Measurements from ENCODE around the gene SLC35F4. TPM values are rescaled to one million over a fixed set of nuclear protein-coding genes. Genes with fewer than 3 reads are reported as not detected.

The SLC35F4 gene
- total RNA-seq, 4 donors from 2014 or later, result not detected

GRCh38 chr14:57851354-57851753, 14.5 kb downstream of the SLC35F4 start:
- peaks cover 3% of the 10 kb centered on the region for H3K4me1 ChIP-seq
- no peak for DNase-seq (ENCODE audit: low spot score in 2 of 2)
- H3K4me3 ChIP-seq, result no peak overlapping the region
- H3K36me3 ChIP-seq, result no peaks in the 10 kb centered on the region
- no peaks in the 10 kb centered on the region for H3K9me3 ChIP-seq
- H3K27me3 ChIP-seq, result no peaks in the 10 kb centered on the region
- H3K27ac ChIP-seq, result no peak overlapping the region
- TF ChIP-seq CTCF (IDR thresholded peaks at IDR 0.05) (no peak), POLR2A (IDR thresholded peaks at IDR 0.05) (no peak), POLR2AphosphoS5 (IDR thresholded peaks at IDR 0.05) (no peak), EP300 (IDR thresholded peaks at IDR 0.05) (no peak)

- no peaks in the 10 kb centered on the region for H3K27me3 ChIP-seq
- TF ChIP-seq POLR2A (IDR thresholded peaks at IDR 0.05) (no peak), POLR2AphosphoS5 (IDR thresholded peaks at IDR 0.05) (no peak), CTCF (IDR thresholded peaks at IDR 0.05) (no peak), EP300 (IDR thresholded peaks at IDR 0.05) (no peak)
- H3K4me1 ChIP-seq, result peaks cover 3% of the 10 kb centered on the region
- H3K36me3 ChIP-seq, result no peaks in the 10 kb centered on the region
- H3K4me3 ChIP-seq, result no peak overlapping the region
- no peaks in the 10 kb centered on the region for H3K9me3 ChIP-seq
- no peak for DNase-seq (ENCODE audit: low spot score in 2 of 2)
- H3K27ac ChIP-seq, result no peak overlapping the region
- 86% methylated on average over 3 of the region's 3 CpGs for WGBS
Observed at GRCh38 chr14:57848786-57849185, 17.1 kb downstream of the SLC35F4 start.

GRCh38 chr14:57848353-57848752, 17.5 kb downstream of the SLC35F4 start:
- H3K36me3 ChIP-seq, result no peaks in the 10 kb centered on the region
- WGBS, result 81% methylated on average over 4 of the region's 4 CpGs
- no peaks in the 10 kb centered on the region for H3K27me3 ChIP-seq
- TF ChIP-seq POLR2A (IDR thresholded peaks at IDR 0.05), result no peak
- TF ChIP-seq CTCF (IDR thresholded peaks at IDR 0.05), result no peak
- no peak for DNase-seq (ENCODE audit: low spot score in 2 of 2)
- no peaks in the 10 kb centered on the region for H3K9me3 ChIP-seq
- H3K4me1 ChIP-seq, result peaks cover 3% of the 10 kb centered on the region
- H3K4me3 ChIP-seq, result no peak overlapping the region
- no peak overlapping the region for H3K27ac ChIP-seq

GRCh38 chr14:57847706-57848105, 18.2 kb downstream of the SLC35F4 start:
- H3K27ac ChIP-seq, result no peak overlapping the region
- no peaks in the 10 kb centered on the region for H3K36me3 ChIP-seq
- TF ChIP-seq POLR2AphosphoS5 (IDR thresholded peaks at IDR 0.05) (no peak), POLR2A (IDR thresholded peaks at IDR 0.05) (no peak), EP300 (IDR thresholded peaks at IDR 0.05) (no peak), CTCF (IDR thresholded peaks at IDR 0.05) (no peak)
- no peaks in the 10 kb centered on the region for H3K27me3 ChIP-seq
- DNase-seq (ENCODE audit: low spot score in 2 of 2), result no peak
- peaks cover 3% of the 10 kb centered on the region for H3K4me1 ChIP-seq
- no peaks in the 10 kb centered on the region for H3K9me3 ChIP-seq
- 51% methylated on average over 2 of the region's 2 CpGs for WGBS
- H3K4me3 ChIP-seq, result no peak overlapping the region

GRCh38 chr14:57847096-57847495, 18.8 kb downstream of the SLC35F4 start:
- no peak for DNase-seq (ENCODE audit: low spot score in 2 of 2)
- Histone ChIP-seq H3K36me3 (no peaks in the 10 kb centered on the region), H3K27ac (no peak overlapping the region), H3K27me3 (no peaks in the 10 kb centered on the region), H3K9me3 (no peaks in the 10 kb centered on the region), H3K4me1 (peaks cover 3% of the 10 kb centered on the region), H3K4me3 (no peak overlapping the region)
- no peak for TF ChIP-seq CTCF (IDR thresholded peaks at IDR 0.05)
- no peak for TF ChIP-seq POLR2AphosphoS5 (IDR thresholded peaks at IDR 0.05)
- no peak for TF ChIP-seq EP300 (IDR thresholded peaks at IDR 0.05)
- no peak for TF ChIP-seq POLR2A (IDR thresholded peaks at IDR 0.05)

All from suprapubic skin (tissue), 4 donors.